Measurements from ENCODE around the gene TRIO.

TRIO gene

GRCh38 chr5:14545308-14545707 is 402.2 kb downstream of the TRIO start:
- TF ChIP-seq TAF1 (IDR thresholded peaks at IDR 0.05; ENCODE audit: borderline replicate concordance, insufficient read depth, low read length) (no peak), FOXP2 (optimal IDR thresholded peaks at IDR 0.05; ENCODE audit: borderline replicate concordance, extremely low read depth, extremely low read length, insufficient read depth) (no peak), POLR2AphosphoS5 (IDR thresholded peaks at IDR 0.05; ENCODE audit: low read depth, low read length) (no peak), SIN3A (IDR thresholded peaks at IDR 0.05; ENCODE audit: borderline replicate concordance, insufficient read depth, low read length) (no peak), REST (IDR thresholded peaks at IDR 0.05; ENCODE audit: insufficient read depth in 1 of 2, low read depth in 2 of 2, low read length in 2 of 2) (no peak)

DNA sequence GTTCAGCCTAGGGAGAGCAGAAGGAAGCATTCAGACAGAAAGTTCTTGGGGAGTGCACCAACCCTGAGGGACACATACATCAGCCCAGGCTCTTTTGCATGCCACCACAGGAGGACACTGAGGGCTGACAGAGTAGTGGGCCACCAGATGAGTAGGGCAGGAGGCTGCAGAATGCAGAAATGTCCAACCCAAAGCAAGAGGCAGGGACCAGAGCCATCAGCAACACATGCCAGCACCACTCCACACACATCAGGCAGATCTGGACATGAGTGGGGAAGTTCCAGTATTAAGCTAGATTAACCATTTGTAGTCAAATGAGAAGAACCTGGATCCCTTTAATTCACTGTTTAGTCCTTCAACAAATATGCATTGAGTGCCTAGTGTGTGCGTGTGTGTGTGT is 402.7 kb downstream of the TRIO start:
- TF ChIP-seq TAF1 (IDR thresholded peaks at IDR 0.05; ENCODE audit: borderline replicate concordance, insufficient read depth, low read length) (no peak), POLR2AphosphoS5 (IDR thresholded peaks at IDR 0.05; ENCODE audit: low read depth, low read length) (no peak), REST (IDR thresholded peaks at IDR 0.05; ENCODE audit: insufficient read depth in 1 of 2, low read depth in 2 of 2, low read length in 2 of 2) (no peak), SIN3A (IDR thresholded peaks at IDR 0.05; ENCODE audit: borderline replicate concordance, insufficient read depth, low read length) (no peak)

- TF ChIP-seq REST (IDR thresholded peaks at IDR 0.05; ENCODE audit: insufficient read depth in 1 of 2, low read depth in 2 of 2, low read length in 2 of 2) (no peak), POLR2AphosphoS5 (IDR thresholded peaks at IDR 0.05; ENCODE audit: low read depth, low read length) (no peak), SIN3A (IDR thresholded peaks at IDR 0.05; ENCODE audit: borderline replicate concordance, insufficient read depth, low read length) (no peak), TAF1 (IDR thresholded peaks at IDR 0.05; ENCODE audit: borderline replicate concordance, insufficient read depth, low read length) (no peak), FOXP2 (optimal IDR thresholded peaks at IDR 0.05; ENCODE audit: borderline replicate concordance, extremely low read depth, extremely low read length, insufficient read depth) (no peak)
Observed at GRCh38 chr5:14547666-14548065, 404.5 kb downstream of the TRIO start.

DNA sequence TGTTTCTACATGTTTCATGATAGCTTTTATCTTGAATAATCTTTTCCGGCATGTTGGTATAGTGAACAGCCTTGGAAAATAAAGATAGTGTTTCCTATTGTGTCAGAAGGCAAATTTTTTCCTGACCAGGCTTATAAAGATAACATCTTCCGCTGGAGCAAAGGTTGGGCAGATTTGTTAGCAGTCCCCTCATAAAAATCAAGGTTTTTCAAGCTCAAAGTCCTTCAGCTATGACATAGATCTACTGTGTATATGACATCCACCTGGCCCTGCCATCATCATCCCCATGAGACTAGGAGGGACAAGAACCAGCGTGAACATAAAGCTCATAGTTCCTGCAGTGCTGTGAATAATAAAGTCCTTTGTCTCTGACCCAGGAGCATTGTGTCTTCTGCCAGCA is 408.1 kb downstream of the TRIO start:
- TF ChIP-seq POLR2AphosphoS5 (IDR thresholded peaks at IDR 0.05; ENCODE audit: low read depth, low read length): no peak
- TF ChIP-seq SIN3A (IDR thresholded peaks at IDR 0.05; ENCODE audit: borderline replicate concordance, insufficient read depth, low read length): no peak
- TF ChIP-seq REST (IDR thresholded peaks at IDR 0.05; ENCODE audit: insufficient read depth in 1 of 2, low read depth in 2 of 2, low read length in 2 of 2): no peak
- TF ChIP-seq FOXP2 (optimal IDR thresholded peaks at IDR 0.05; ENCODE audit: borderline replicate concordance, extremely low read depth, extremely low read length, insufficient read depth): no peak
- no peak for TF ChIP-seq TAF1 (IDR thresholded peaks at IDR 0.05; ENCODE audit: borderline replicate concordance, insufficient read depth, low read length)

- no peak for TF ChIP-seq TAF1 (IDR thresholded peaks at IDR 0.05; ENCODE audit: borderline replicate concordance, insufficient read depth, low read length)
- TF ChIP-seq SIN3A (IDR thresholded peaks at IDR 0.05; ENCODE audit: borderline replicate concordance, insufficient read depth, low read length): no peak
- TF ChIP-seq FOXP2 (optimal IDR thresholded peaks at IDR 0.05; ENCODE audit: borderline replicate concordance, extremely low read depth, extremely low read length, insufficient read depth): no peak
- no peak for TF ChIP-seq POLR2AphosphoS5 (IDR thresholded peaks at IDR 0.05; ENCODE audit: low read depth, low read length)
- TF ChIP-seq REST (IDR thresholded peaks at IDR 0.05; ENCODE audit: insufficient read depth in 1 of 2, low read depth in 2 of 2, low read length in 2 of 2): no peak
Observed at GRCh38 chr5:14552017-14552416, 408.9 kb downstream of the TRIO start.

Measured in PFSK-1 (cell line).